SK-N-SH treated with all-trans-retinoic acid at 6 μM for 48 hours (cell line): ENCODE data around the gene RAD51AP1.

Experiments
- ATAC-seq: fragments of 200-7000 bp; cut with Tn5 transposase; 3 replicates; pipeline ENCODE4 v1.9.1; 2020; ENCODE audit warnings: mild to moderate bottlenecking, moderate library complexity
- BACH2 ChIP-seq: fragments of 250-450 bp; sonication (Bioruptor Pico); IDR thresholded peaks from 2 replicates; pipeline ENCODE4 v1.9.0; 2021; ENCODE audit warnings: mild to moderate bottlenecking, borderline replicate concordance
- CREB5 ChIP-seq: fragments of 250-450 bp; sonication (Bioruptor Pico); IDR thresholded peaks from 2 replicates; pipeline ENCODE4 v1.5.1; 2020; ENCODE audit warnings: low read depth, mild to moderate bottlenecking, moderate library complexity
- CSDC2 ChIP-seq: fragments of 250-450 bp; sonication (Bioruptor Pico); IDR thresholded peaks from 2 replicates; pipeline ENCODE4 v1.5.0; 2020; ENCODE audit warnings: mild to moderate bottlenecking, moderate library complexity
- CSRNP3 ChIP-seq: fragments of 250-450 bp; sonication (Bioruptor Pico); IDR thresholded peaks from 2 replicates; pipeline ENCODE4 v1.5.1; 2021; ENCODE audit warnings: mild to moderate bottlenecking, moderate library complexity
- ESRRG ChIP-seq: fragments of 250-450 bp; sonication (Bioruptor Pico); IDR thresholded peaks from 2 replicates; pipeline ENCODE4 v1.6.1; 2021; ENCODE audit warnings: mild to moderate bottlenecking
- GLIS3 ChIP-seq: fragments of 250-450 bp; sonication (Bioruptor Pico); IDR thresholded peaks from 2 replicates; pipeline ENCODE4 v1.5.0; 2020; ENCODE audit warnings: mild to moderate bottlenecking, moderate library complexity
- ISL1 ChIP-seq: fragments of 250-450 bp; sonication (Bioruptor Pico); IDR thresholded peaks from 2 replicates; pipeline ENCODE4 v2.1.2; 2022; ENCODE audit warnings: mild to moderate bottlenecking, moderate library complexity
- OSR1 ChIP-seq: fragments of 250-450 bp; sonication (Bioruptor Pico); IDR thresholded peaks from 2 replicates; pipeline ENCODE4 v1.8.0; 2022; ENCODE audit warnings: moderate library complexity, mild to moderate bottlenecking, inconsistent platforms
- PATZ1 ChIP-seq: fragments of 250-450 bp; sonication (Bioruptor Pico); IDR thresholded peaks from 2 replicates; pipeline ENCODE4 v1.8.0; 2020; ENCODE audit warnings: mild to moderate bottlenecking, moderate library complexity, borderline replicate concordance
- PPARA ChIP-seq: fragments of 250-450 bp; sonication (Bioruptor Pico); IDR thresholded peaks from 2 replicates; pipeline ENCODE4 v1.5.0; 2020; ENCODE audit warnings: mild to moderate bottlenecking, borderline replicate concordance
- RARB ChIP-seq: fragments of 250-450 bp; sonication (Bioruptor Pico); IDR thresholded peaks from 2 replicates; pipeline ENCODE4 v1.8.0; 2021; ENCODE audit warnings: mild to moderate bottlenecking, moderate library complexity
- SNAI2 ChIP-seq: fragments of 250-450 bp; sonication (Bioruptor Pico); IDR thresholded peaks from 2 replicates; pipeline ENCODE4 v1.5.0; 2020; ENCODE audit warnings: mild to moderate bottlenecking, moderate library complexity
- TCF4 ChIP-seq: fragments of 250-450 bp; sonication (Bioruptor Pico); IDR thresholded peaks from 2 replicates; pipeline ENCODE4 v1.8.0; 2021; ENCODE audit warnings: mild to moderate bottlenecking, moderate library complexity, borderline replicate concordance
- TOX ChIP-seq: fragments of 250-450 bp; sonication (Bioruptor Pico); IDR thresholded peaks from 2 replicates; pipeline ENCODE4 v1.8.0; 2021; ENCODE audit warnings: mild to moderate bottlenecking, moderate library complexity, borderline replicate concordance
- TSHZ2 ChIP-seq: fragments of 250-450 bp; sonication (Bioruptor Pico); IDR thresholded peaks from 2 replicates; pipeline ENCODE4 v1.5.0; 2020; ENCODE audit warnings: mild to moderate bottlenecking, moderate library complexity
- ZC3H10 ChIP-seq: fragments of 250-450 bp; sonication (Bioruptor Pico); IDR thresholded peaks from 2 replicates; pipeline ENCODE4 v1.5.1; 2021; ENCODE audit warnings: mild to moderate bottlenecking, moderate library complexity
- ZFP30 ChIP-seq: fragments of 450-650 bp; formaldehyde crosslinking; IDR thresholded peaks from 2 replicates; pipeline ENCODE4 v1.5.0; 2022; ENCODE audit warnings: mild to moderate bottlenecking, moderate library complexity
- ZNF565 ChIP-seq: fragments of 450-650 bp; formaldehyde crosslinking; conservative IDR thresholded peaks from 2 replicates; pipeline ENCODE4 v1.5.0; 2020; ENCODE audit warnings: low read depth, mild to moderate bottlenecking, moderate library complexity
- ZNF70 ChIP-seq: fragments of 450-650 bp; formaldehyde crosslinking; IDR thresholded peaks from 2 replicates; pipeline ENCODE4 v1.5.0; 2020; ENCODE audit warnings: mild to moderate bottlenecking, moderate library complexity
- ZNF8 ChIP-seq: fragments of 450-650 bp; formaldehyde crosslinking; IDR thresholded peaks from 2 replicates; pipeline ENCODE4 v1.5.0; 2020; ENCODE audit warnings: mild to moderate bottlenecking, moderate library complexity
- TF ChIP-seq, protein P1 (sequence below): fragments of 250-450 bp; sonication (Bioruptor Pico); IDR thresholded peaks from 2 replicates; pipeline ENCODE4 v1.8.0; 2021; ENCODE audit warnings: low read depth, mild to moderate bottlenecking, moderate library complexity, borderline replicate concordance

Gene RAD51AP1

GRCh38 chr12:4607056-4607455 lies 68.4 kb downstream of the RAD51AP1 start:
- no peak for ATAC-seq
- peak; percentile 84 for TF ChIP-seq TCF4
- no peak for TF ChIP-seq OSR1 (CRISPR knock-in tag)
- TF ChIP-seq ESRRG = no peak
- no peak for TF ChIP-seq CREB5 (CRISPR knock-in tag)
- TF ChIP-seq TSHZ2 (CRISPR knock-in tag) = peak; percentile 45; the same call in 1 of the 2 replicates
- no peak for TF ChIP-seq TOX (CRISPR knock-in tag)
- TF ChIP-seq ZFP30 (CRISPR knock-in tag) = no peak
- no peak for TF ChIP-seq SNAI2 (CRISPR knock-in tag)
- no peak for TF ChIP-seq ZNF8
- TF ChIP-seq, protein P1, sequence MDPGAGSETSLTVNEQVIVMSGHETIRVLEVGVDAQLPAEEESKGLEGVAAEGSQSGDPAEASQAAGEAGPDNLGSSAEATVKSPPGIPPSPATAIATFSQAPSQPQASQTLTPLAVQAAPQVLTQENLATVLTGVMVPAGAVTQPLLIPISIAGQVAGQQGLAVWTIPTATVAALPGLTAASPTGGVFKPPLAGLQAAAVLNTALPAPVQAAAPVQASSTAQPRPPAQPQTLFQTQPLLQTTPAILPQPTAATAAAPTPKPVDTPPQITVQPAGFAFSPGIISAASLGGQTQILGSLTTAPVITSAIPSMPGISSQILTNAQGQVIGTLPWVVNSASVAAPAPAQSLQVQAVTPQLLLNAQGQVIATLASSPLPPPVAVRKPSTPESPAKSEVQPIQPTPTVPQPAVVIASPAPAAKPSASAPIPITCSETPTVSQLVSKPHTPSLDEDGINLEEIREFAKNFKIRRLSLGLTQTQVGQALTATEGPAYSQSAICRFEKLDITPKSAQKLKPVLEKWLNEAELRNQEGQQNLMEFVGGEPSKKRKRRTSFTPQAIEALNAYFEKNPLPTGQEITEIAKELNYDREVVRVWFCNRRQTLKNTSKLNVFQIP (CRISPR knock-in tag) = no peak
- TF ChIP-seq ZNF565 (CRISPR knock-in tag) = no peak
- no peak for TF ChIP-seq BACH2
- TF ChIP-seq, all 23 proteins: peak for 2

DNA sequence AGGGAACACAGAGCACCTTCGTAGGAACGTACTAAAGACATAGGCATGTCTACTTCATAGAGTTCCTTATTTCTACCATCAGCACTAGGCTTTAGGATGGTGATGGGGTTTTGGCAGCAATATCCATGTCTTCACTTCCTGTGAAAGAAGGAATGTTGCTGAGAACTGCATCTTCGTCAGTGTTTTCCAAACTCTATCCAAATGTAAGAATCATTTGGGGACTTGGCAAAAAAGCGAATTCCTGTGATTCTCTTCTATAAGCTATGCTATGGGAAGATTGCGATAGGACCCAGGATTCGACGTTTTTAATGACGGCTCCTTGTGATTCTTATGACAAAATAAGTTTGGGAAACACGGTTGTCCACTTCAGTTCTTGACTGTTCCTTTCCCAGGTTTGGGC lies 70.4 kb downstream of the RAD51AP1 start:
- TF ChIP-seq CREB5 (CRISPR knock-in tag) (no peak), ZNF70 (CRISPR knock-in tag) (no peak), GLIS3 (no peak), ZC3H10 (no peak), TSHZ2 (CRISPR knock-in tag) (no peak), OSR1 (CRISPR knock-in tag) (no peak), BACH2 (no peak), CSRNP3 (CRISPR knock-in tag) (no peak), ZFP30 (CRISPR knock-in tag) (no peak), RARB (CRISPR knock-in tag) (no peak), PATZ1 (CRISPR knock-in tag) (no peak), CSDC2 (CRISPR knock-in tag) (no peak), TCF4 (no peak), PPARA (no peak), ISL1 (CRISPR knock-in tag) (no peak), ZNF8 (no peak), ZNF565 (CRISPR knock-in tag) (no peak), TOX (CRISPR knock-in tag) (no peak)
- TF ChIP-seq, protein P1 (CRISPR knock-in tag) = no peak
- no peak for ATAC-seq
